Measurements from ENCODE around the gene CEMIP2.

DNA sequence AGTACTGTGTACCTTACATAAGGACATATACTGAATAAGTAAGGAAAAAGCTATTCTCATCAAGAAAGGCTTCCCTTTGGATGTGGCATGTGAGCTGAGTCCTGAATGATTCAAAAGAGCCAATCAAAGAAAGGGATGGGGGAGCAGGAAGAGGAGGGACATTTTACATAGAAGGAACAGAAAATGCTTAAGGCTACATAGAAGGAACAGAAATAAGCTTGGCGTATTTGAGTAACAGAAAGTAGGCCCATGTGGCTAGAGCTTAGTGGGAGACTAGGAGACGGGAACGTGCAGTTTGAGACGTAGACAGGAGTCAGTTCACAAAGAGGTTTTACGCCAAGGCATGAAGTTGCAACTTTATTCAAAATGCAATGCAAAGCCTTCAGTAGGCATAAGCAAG lies 126.3 kb downstream of the CEMIP2 start:
- TF ChIP-seq CTCF (IDR thresholded peaks at IDR 0.05) (no peak), POLR2A (IDR thresholded peaks at IDR 0.05) (no peak), POLR2AphosphoS5 (IDR thresholded peaks at IDR 0.05) (no peak), EP300 (IDR thresholded peaks at IDR 0.05) (no peak)
